A549 (cell line): ENCODE measurements around the gene PPA1. TPM values are rescaled to one million over a fixed set of nuclear protein-coding genes. Genes with fewer than 3 reads are reported as not detected.
"Not testable (repeated sequence)": the region's sequence is repeated elsewhere in the genome, so short reads cannot be mapped to it uniquely, and the experiment has no call there.

ENCODE experiments used
- ATAC-seq, 2 experiments: fragments of 200-7000 bp in 1 of 2; fragments of >200 bp in 1 of 2; cut with Nextera tagmentation in 1 of 2; cut with Tn5 transposase in 1 of 2; 3 replicates each; pipeline versions ENCODE4 v1.8.0 to v1.9.1; 2018 to 2020; ENCODE audit warnings: mild to moderate bottlenecking in 1 of 2, moderate library complexity in 1 of 2
- CTCF ChIA-PET: fragments of 300-600 bp; sonication (Branson Sonifier 250); formaldehyde crosslinking; extraction: SDS; loops from one replicate; lab custom pipeline; 2021; ENCODE audit warnings: antibody characterized with exemption, inconsistent platforms; lab: Yijun Ruan, JAX
- POLR2A ChIA-PET: fragments of 350-600 bp; formaldehyde crosslinking; extraction: SDS; loops from one replicate; lab custom pipeline; 2021; ENCODE audit warnings: antibody characterized with exemption, inconsistent platforms; lab: Yijun Ruan, JAX
- DNase-seq, 2 experiments: peaks; one replicate each; pipeline versions ENCODE4 v3.0.0 to v3.0.0-alpha.2; 2011 to 2016; ENCODE audit warnings: low read depth in 1 of 2, low spot score in 1 of 2
- FAIRE-seq: peaks from 2 replicates; lab custom pipeline; 2011; peaks lifted over from hg19 to GRCh38; lab: Jason Lieb, UNC
- H3K27ac ChIP-seq, 2 experiments: fragments of >200 bp; sonication (Bioruptor Twin); formaldehyde crosslinking; 3 replicates each; pipeline ENCODE4 v1.5.1; 2016 to 2017
- H3K4me1 ChIP-seq: fragments of >200 bp; sonication (Bioruptor Twin); formaldehyde crosslinking; 3 replicates; pipeline ENCODE4 v1.6.1; 2016
- H3K4me2 ChIP-seq: fragments of >200 bp; sonication (Bioruptor Twin); formaldehyde crosslinking; 3 replicates; pipeline ENCODE4 v1.6.1; 2016
- H3K4me3 ChIP-seq: fragments of >200 bp; sonication (Bioruptor Twin); formaldehyde crosslinking; 3 replicates; pipeline ENCODE4 v1.5.1; 2016
- H3K9me3 ChIP-seq: fragments of >200 bp; sonication (Bioruptor Twin); formaldehyde crosslinking; 3 replicates; pipeline ENCODE4 v1.6.1; 2016
- BHLHE40 ChIP-seq: IDR thresholded peaks from 2 replicates; pipeline ENCODE4 v1.6.1; 2012; ENCODE audit warnings: low read depth, low read length, inconsistent platforms
- CBX2 ChIP-seq: fragments of 200-600 bp; sonication (generic); IDR thresholded peaks from 2 replicates; pipeline ENCODE4 v1.6.1; 2016; ENCODE audit warnings: low read depth, mild to moderate bottlenecking, borderline replicate concordance
- CTCF ChIP-seq: fragments of >200 bp; sonication (Bioruptor Twin); formaldehyde crosslinking; IDR thresholded peaks from 3 replicates; pipeline ENCODE4 v1.5.1; 2016
- EHMT2 ChIP-seq: fragments of 200-600 bp; sonication (generic); IDR thresholded peaks from 2 replicates; pipeline ENCODE4 v1.6.1; 2016; ENCODE audit warnings: antibody characterized with exemption, low read depth, mild to moderate bottlenecking, moderate library complexity
- EP300 ChIP-seq, 2 experiments: fragments of >200 bp; sonication (Bioruptor Twin); formaldehyde crosslinking; IDR thresholded peaks; 2 replicates in 1 of 2; 3 replicates in 1 of 2; pipeline ENCODE4 v1.6.1; 2016 to 2017
- ESRRA ChIP-seq: fragments of 150-350 bp; IDR thresholded peaks from 2 replicates; pipeline ENCODE4 v1.6.1; 2014; ENCODE audit warnings: mild to moderate bottlenecking, low read length, borderline replicate concordance
- FOXS1 ChIP-seq: fragments of 250-450 bp; sonication (Bioruptor Pico); IDR thresholded peaks from 2 replicates; pipeline ENCODE4 v1.5.0; 2020; ENCODE audit warnings: mild to moderate bottlenecking, moderate library complexity
- HES2 ChIP-seq: fragments of >200 bp; sonication (Bioruptor Twin); formaldehyde crosslinking; IDR thresholded peaks from 2 replicates; pipeline ENCODE4 v1.6.1; 2016
- HEYL ChIP-seq: fragments of 250-450 bp; sonication (Bioruptor Pico); IDR thresholded peaks from 2 replicates; pipeline ENCODE4 v1.8.0; 2021; ENCODE audit warnings: mild to moderate bottlenecking, moderate library complexity
- HOXB13 ChIP-seq: fragments of 250-450 bp; sonication (Bioruptor Pico); IDR thresholded peaks from 2 replicates; pipeline ENCODE4 v1.5.0; 2020; ENCODE audit warnings: low read depth, mild to moderate bottlenecking, moderate library complexity
- KDM1A ChIP-seq: fragments of 200-600 bp; sonication (generic); IDR thresholded peaks from 2 replicates; pipeline ENCODE4 v1.6.1; 2016; ENCODE audit warnings: low read depth, mild to moderate bottlenecking
- KDM5A ChIP-seq: fragments of 200-600 bp; sonication (generic); IDR thresholded peaks from 2 replicates; pipeline ENCODE4 v1.6.1; 2016; ENCODE audit warnings: antibody characterized with exemption, mild to moderate bottlenecking
- NFE2L2 ChIP-seq: fragments of 150-350 bp; conservative IDR thresholded peaks from 2 replicates; pipeline ENCODE4 v1.6.1; 2014; ENCODE audit warnings: low read length
- NPAS2 ChIP-seq: fragments of 250-450 bp; sonication (Bioruptor Pico); IDR thresholded peaks from 2 replicates; pipeline ENCODE4 v1.8.0; 2022; ENCODE audit warnings: mild to moderate bottlenecking, moderate library complexity, borderline replicate concordance
- NR3C1 ChIP-seq: fragments of >200 bp; sonication (Bioruptor Twin); formaldehyde crosslinking; IDR thresholded peaks from 3 replicates; pipeline ENCODE4 v1.6.1; 2017
- POLR2AphosphoS2 ChIP-seq: conservative IDR thresholded peaks from 2 replicates; pipeline ENCODE4 v1.6.1; 2012; ENCODE audit warnings: low read length, improper control_type of control experiment, inconsistent platforms
- SREBF2 ChIP-seq: fragments of 450-650 bp; IDR thresholded peaks from 2 replicates; pipeline ENCODE4 v1.6.1; 2014; ENCODE audit warnings: mild to moderate bottlenecking, moderate library complexity
- TFCP2L1 ChIP-seq: fragments of 250-450 bp; sonication (Bioruptor Pico); IDR thresholded peaks from 2 replicates; pipeline ENCODE4 v1.5.0; 2021; ENCODE audit warnings: mild to moderate bottlenecking
- ZSCAN20 ChIP-seq: fragments of 250-450 bp; sonication (Bioruptor Pico); IDR thresholded peaks from 2 replicates; pipeline ENCODE4 v1.8.0; 2022; ENCODE audit warnings: mild to moderate bottlenecking, moderate library complexity
- WGBS: methylation state at CpG from one replicate; pipeline ENCODE4 v1.1.6; 2017; ENCODE audit errors: missing lambda C conversion rate; 5-methylcytosine and 5-hydroxymethylcytosine counted together
- polyA plus RNA-seq, 4 experiments: library from polyadenylated mRNA; depleted of rRNA in 3 of 4; stranded (reverse); fragments of >200 nt; fragmentation: RNase III in 1 of 4; extraction: RNeasy Plus Mini Kit Qiagen cat#74134 plus additional on column Dnase treatment in 1 of 4; gene quantifications; 2 replicates in 3 of 4; 3 replicates in 1 of 4; pipeline ENCODE4 v1.2.3, GENCODE V29; 2011 to 2017
- TF ChIP-seq, protein P1 (sequence below): fragments of 250-450 bp; sonication (Bioruptor Pico); IDR thresholded peaks from 2 replicates; pipeline ENCODE4 v1.5.0; 2020; ENCODE audit warnings: low read depth, mild to moderate bottlenecking, moderate library complexity
- TF ChIP-seq, protein P2 (sequence below): fragments of 150-350 bp; IDR thresholded peaks from 2 replicates; pipeline ENCODE4 v1.6.1; 2014; ENCODE audit warnings: low read depth, mild to moderate bottlenecking, low read length
- TF ChIP-seq, protein P3 (sequence below): fragments of 250-450 bp; sonication (Bioruptor Pico); IDR thresholded peaks from 2 replicates; pipeline ENCODE4 v1.5.0; 2021; ENCODE audit warnings: mild to moderate bottlenecking, moderate library complexity, borderline replicate concordance

Gene PPA1
- polyA plus RNA-seq, 2 of the 4 experiments (the other 2 are of a cell fraction), result 205 to 273 TPM

- not testable (repeated sequence) for H3K4me3 ChIP-seq, DNase-seq, FAIRE-seq, H3K27ac ChIP-seq, ATAC-seq, H3K4me1 ChIP-seq, H3K4me2 ChIP-seq
- peaks cover 35% of the 10 kb centered on the region for H3K9me3 ChIP-seq
- WGBS, result 28% methylated on average over 8 of the region's 8 CpGs
- ChIA-PET CTCF (interaction anchor here (0.6 kb wide), 1 partner anchor 30 kb away, joined by 3 read pairs; no protein-coding TSS in a partner anchor), POLR2A (interaction anchor here (1.6 kb wide), 1 partner anchor 9 kb away, joined by 10 read pairs; the partner anchor contains the start of gene SAR1A)
These were observed 54.0 kb downstream of the PPA1 start for GRCh38 chr10:70179209-70179608.

DNA sequence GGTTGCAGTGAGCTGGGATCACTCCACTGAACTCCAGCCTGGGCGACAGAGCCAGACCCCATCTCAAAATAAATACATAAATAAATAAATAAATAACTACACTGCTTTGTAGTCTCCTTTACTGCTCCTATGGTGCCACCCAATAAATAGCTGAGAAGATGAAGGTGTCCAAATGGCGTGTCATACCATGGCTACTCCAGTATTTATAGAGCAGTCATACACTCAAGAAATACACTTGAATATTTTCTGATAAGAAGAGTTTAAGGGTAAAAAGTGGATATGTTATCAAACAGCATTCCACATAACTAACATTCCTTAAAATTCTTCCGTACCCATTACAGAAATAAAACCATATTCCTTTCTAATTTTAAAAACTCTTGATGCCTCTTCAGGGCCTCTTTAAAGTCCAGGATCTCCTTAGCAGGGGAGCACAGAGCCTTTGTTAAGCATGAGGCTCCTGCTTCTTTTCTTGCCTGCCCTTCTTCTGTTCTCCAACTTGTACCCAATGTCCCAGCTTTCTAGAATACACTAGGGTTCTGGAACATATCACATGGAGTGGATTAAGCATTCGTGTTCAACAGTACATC is 55.0 kb downstream of the PPA1 start:
- no peak for TF ChIP-seq ZSCAN20 (CRISPR knock-in tag)
- TF ChIP-seq, protein P1, sequence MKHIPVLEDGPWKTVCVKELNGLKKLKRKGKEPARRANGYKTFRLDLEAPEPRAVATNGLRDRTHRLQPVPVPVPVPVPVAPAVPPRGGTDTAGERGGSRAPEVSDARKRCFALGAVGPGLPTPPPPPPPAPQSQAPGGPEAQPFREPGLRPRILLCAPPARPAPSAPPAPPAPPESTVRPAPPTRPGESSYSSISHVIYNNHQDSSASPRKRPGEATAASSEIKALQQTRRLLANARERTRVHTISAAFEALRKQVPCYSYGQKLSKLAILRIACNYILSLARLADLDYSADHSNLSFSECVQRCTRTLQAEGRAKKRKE, result no peak
- no peak for TF ChIP-seq CBX2
- no peak for TF ChIP-seq HEYL
- TF ChIP-seq EHMT2, result no peak
- no peak for TF ChIP-seq FOXS1
- TF ChIP-seq, protein P2, sequence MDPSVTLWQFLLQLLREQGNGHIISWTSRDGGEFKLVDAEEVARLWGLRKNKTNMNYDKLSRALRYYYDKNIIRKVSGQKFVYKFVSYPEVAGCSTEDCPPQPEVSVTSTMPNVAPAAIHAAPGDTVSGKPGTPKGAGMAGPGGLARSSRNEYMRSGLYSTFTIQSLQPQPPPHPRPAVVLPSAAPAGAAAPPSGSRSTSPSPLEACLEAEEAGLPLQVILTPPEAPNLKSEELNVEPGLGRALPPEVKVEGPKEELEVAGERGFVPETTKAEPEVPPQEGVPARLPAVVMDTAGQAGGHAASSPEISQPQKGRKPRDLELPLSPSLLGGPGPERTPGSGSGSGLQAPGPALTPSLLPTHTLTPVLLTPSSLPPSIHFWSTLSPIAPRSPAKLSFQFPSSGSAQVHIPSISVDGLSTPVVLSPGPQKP, result no peak
- TF ChIP-seq HOXB13 (CRISPR knock-in tag), result no peak
- TF ChIP-seq EP300 (IDR thresholded peaks at IDR 0.05), result no peak
- no peak for TF ChIP-seq NFE2L2
- no peaks in the 10 kb centered on the region for H3K4me1 ChIP-seq
- peaks cover 35% of the 10 kb centered on the region for H3K9me3 ChIP-seq
- no peak overlapping the region for H3K4me3 ChIP-seq
- no peak overlapping the region for H3K4me2 ChIP-seq
- no peak for FAIRE-seq
- CTCF ChIA-PET, result interaction anchor here (0.8 to 2.2 kb wide), 2 partner anchors 32 to 186 kb away, joined by 5 to 10 read pairs; partner anchors contain the start of gene TYSND1
- 32% methylated on average over 4 of the region's 4 CpGs for WGBS
- no peak for ATAC-seq
- no peak overlapping the region for H3K27ac ChIP-seq
- POLR2A ChIA-PET, result no interaction called here
- no peak for DNase-seq

GRCh38 chr10:70176441-70176840 is 56.8 kb downstream of the PPA1 start:
- no peak for TF ChIP-seq SREBF2
- no peak for TF ChIP-seq CTCF
- no peak for TF ChIP-seq KDM5A
- TF ChIP-seq KDM1A, result no peak
- TF ChIP-seq, protein P3, sequence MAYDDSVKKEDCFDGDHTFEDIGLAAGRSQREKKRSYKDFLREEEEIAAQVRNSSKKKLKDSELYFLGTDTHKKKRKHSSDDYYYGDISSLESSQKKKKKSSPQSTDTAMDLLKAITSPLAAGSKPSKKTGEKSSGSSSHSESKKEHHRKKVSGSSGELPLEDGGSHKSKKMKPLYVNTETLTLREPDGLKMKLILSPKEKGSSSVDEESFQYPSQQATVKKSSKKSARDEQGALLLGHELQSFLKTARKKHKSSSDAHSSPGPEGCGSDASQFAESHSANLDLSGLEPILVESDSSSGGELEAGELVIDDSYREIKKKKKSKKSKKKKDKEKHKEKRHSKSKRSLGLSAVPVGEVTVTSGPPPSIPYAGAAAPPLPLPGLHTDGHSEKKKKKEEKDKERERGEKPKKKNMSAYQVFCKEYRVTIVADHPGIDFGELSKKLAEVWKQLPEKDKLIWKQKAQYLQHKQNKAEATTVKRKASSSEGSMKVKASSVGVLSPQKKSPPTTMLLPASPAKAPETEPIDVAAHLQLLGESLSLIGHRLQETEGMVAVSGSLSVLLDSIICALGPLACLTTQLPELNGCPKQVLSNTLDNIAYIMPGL (CRISPR knock-in tag), result no peak
- TF ChIP-seq HES2, result no peak
- no peak for TF ChIP-seq ZSCAN20 (CRISPR knock-in tag)
- no peak for TF ChIP-seq BHLHE40
- no peak for TF ChIP-seq NR3C1
- no peak for TF ChIP-seq ESRRA
- no peak for TF ChIP-seq EHMT2
- TF ChIP-seq EP300 (IDR thresholded peaks at IDR 0.05), result no peak
- no peak for TF ChIP-seq TFCP2L1 (CRISPR knock-in tag)
- no peak for TF ChIP-seq POLR2AphosphoS2
- TF ChIP-seq, protein P2, result no peak
- TF ChIP-seq, protein P1, result no peak
- no peak for TF ChIP-seq NPAS2
- no peak overlapping the region for H3K27ac ChIP-seq
- CTCF ChIA-PET, result no interaction called here
- no peak overlapping the region for H3K4me2 ChIP-seq
- DNase-seq (no peak), ATAC-seq (no peak), FAIRE-seq (no peak)
- WGBS, result 60% methylated on average over 6 of the region's 6 CpGs
- peaks cover 35% of the 10 kb centered on the region for H3K9me3 ChIP-seq
- no peaks in the 10 kb centered on the region for H3K4me1 ChIP-seq
- POLR2A ChIA-PET, result no interaction called here
- H3K4me3 ChIP-seq, result no peak overlapping the region
